ENCODE data around the gene MEAF6. TPM values are rescaled to one million over a fixed set of nuclear protein-coding genes. Genes with fewer than 3 reads are reported as not detected.

The MEAF6 gene
- total RNA-seq, 1 donor from 2014 or later, result 83.4 TPM

DNA sequence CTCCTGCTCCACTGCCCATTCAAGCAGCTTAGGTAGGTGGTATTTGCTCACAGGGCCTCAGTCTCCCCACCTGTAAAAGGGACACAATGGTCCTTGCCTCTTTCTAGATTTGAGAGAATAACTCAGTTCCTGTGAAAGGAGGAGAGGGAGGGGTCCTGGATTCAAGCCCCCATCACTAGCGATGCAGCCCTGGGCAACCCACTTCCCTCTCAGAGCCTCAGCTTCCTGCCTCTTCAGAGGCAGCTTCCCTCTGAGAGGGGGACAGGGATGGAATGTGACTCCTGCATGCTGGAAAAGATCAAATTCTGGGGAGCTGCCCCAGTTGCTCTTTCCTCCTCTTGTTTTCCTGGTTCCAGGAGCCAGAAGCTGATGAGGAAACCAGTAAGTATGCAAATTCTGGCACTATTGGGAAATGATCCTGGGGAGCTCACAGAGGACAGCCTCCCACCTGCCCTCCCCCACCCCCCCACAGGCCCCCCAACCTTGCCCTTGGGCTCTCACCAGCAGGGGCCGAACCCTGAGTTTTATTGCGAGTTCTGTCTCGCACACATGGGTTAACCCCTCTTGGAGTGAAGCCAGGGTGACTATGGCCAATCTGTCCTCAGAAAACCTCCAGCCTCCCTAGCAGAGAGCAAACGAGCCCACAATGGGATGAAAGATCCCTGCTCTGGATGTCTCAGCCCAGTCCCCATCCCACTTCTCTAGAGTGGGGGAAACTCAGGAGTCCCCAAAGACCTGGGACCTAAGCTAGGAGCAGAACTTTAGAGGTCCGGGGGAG is 28.5 kb downstream of the MEAF6 start:
- DNase-seq (ENCODE audit: extremely low read depth, low read depth, low spot score), result no peak

DNA sequence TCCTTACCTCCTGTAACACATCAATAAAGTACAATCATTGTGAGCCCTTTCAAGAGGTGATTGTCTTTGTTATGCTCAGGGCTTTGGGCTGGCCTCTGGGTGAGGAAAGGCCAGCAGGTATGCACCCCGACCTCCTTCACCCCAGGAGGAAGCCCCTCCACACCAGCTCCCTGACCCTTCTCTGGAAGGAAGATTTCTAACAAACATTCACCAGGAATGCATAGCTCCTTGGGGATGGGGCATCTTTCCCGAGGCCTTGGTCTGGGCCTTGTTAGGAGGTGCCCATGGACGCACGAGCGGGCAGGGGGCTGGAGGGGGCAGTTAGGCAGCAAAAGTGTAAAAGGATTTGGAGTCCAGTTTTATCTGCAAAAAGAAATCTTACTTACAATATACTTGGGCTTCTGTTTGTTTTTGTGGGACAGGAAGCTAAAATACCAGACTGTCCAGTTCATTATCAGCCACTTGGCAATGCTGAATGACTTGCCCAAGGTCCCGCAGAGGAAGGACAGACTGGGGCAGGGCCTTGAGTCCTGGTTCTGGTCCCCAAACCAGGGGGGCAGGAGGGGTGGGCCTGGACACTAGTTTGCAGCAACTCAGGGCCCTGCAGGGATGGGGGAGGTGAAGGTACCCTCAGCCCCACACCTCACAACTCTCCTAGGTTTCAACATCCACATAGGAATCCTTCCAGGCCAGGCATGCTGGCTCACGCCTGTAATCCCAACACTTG is 30.1 kb downstream of the MEAF6 start:
- no peak for DNase-seq (ENCODE audit: extremely low read depth, low read depth, low spot score)

DNA sequence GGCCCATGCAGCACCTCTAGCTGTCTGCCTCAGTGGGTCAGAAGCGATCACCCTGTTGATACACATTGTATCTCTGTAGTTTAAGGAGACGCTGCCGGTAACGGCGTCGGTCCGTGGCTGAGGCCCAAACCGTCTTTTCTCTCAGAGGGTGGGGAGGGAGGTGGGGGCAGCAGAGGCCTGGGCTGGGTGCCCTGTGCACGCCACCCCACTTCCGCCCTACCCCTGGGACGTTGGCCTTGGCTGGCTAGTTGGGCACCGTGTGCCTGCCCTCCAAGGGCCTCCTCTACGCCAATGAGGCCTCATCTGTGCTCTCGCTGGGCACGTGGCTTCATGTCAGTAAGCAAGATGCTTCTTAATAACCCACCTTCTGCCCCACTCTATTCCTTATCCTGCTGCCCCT is 30.8 kb downstream of the MEAF6 start:
- DNase-seq (ENCODE audit: extremely low read depth, low read depth, low spot score), result no peak

DNA sequence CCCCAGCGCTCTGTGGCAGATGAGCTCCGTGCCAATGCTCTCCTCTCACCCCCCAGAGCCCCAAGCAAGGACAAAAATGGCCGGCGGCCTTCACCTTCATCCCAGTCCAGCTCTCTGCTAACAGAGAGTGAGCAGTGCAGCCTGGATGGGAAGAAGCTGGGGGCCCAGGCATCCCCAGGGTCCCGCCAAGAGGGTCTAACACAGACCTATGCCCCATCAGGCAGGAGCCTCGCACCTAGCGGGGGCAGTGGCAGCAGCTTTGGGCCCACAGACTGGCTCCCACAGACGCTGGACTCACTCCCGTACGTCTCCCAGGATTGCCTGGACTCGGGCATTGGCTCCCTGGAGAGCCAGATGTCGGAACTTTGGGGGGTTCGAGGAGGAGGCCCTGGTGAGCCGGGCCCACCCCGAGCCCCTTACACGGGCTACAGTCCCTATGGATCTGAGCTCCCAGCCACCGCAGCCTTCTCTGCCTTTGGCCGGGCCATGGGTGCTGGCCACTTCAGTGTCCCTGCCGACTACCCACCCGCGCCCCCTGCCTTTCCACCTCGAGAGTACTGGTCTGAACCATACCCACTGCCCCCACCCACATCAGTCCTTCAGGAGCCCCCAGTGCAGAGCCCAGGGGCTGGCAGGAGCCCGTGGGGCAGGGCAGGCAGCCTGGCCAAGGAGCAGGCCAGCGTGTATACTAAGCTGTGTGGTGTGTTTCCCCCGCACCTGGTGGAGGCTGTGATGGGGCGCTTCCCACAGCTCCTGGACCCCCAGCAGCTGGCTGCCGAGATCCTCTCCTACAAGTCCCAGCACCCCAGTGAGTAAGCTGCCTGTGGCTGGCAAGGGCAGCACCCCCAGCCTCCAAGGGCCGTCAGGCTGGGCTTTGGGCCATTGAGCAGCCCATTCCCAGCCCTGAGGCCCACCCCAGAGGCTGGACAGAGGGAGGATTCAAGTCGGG is 31.5 kb downstream of the MEAF6 start:
- no peak for DNase-seq (ENCODE audit: extremely low read depth, low read depth, low spot score)

DNA sequence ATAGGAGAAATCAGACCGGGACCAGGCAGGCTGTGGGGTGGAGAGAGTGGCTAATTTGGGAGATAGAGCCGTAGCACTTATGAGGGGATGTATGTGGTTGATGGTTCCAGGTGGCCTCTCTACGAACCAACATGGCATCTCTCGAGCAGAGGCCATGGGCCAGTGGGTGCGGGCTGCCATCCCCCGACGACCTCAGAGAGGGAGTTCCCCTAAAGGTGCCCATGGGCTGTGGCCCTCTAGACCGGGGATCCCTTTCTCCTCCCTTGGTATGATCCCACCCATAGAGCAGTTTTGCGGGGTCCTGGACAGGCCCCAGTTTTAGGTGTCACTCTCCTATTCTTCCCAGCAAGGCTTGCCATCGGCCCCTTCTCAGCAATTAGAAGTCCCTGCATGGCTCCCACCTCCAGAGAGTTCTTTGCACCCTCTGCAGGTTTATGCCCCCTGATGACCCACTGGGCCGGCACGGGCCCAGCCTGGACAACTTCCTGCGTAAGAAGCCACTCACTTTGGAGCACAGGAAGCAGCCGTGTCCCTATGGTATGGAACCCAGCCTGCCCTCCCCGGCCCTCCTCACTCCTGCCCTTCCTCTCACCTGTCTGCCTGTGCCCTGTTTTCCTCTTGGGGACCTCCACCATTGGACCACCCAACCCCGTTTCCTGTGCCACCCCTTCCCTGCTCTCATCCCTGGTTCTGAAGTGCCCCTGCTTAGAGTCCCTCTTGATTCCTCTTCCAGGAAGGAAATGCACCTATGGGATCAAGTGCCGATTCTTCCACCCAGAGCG is 32.4 kb downstream of the MEAF6 start:
- DNase-seq (ENCODE audit: extremely low read depth, low read depth, low spot score), result no peak

DNA sequence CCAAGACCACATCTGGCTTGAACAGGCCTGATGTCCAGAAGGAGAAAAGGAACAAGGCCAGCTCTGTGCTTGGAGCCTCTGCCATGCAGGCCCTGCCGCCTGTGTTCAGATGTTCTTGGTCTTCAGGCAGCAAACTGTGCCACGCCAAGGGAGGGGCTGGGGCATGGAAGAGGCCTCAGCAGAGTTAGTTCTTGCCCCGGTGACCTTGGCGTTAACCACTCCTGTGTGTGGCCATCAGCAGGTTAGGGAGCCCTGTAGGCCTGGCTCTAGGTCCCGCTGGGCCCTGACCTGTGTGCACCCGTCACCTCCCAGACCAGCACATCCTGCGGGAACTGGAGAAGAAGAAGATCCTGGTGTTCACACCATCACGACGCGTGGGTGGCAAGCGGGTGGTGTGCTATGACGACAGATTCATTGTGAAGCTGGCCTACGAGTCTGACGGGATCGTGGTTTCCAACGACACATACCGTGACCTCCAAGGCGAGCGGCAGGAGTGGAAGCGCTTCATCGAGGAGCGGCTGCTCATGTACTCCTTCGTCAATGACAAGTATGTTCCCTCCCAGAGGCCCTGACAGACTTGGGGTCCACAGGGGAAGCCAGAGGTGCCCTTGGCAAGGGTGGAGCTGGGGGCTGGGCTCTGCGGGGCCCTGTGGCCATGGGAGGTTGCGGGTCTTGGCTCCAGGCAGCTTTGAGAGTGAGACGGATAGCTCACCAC is 33.1 kb downstream of the MEAF6 start:
- DNase-seq (ENCODE audit: extremely low read depth, low read depth, low spot score), result no peak

DNA sequence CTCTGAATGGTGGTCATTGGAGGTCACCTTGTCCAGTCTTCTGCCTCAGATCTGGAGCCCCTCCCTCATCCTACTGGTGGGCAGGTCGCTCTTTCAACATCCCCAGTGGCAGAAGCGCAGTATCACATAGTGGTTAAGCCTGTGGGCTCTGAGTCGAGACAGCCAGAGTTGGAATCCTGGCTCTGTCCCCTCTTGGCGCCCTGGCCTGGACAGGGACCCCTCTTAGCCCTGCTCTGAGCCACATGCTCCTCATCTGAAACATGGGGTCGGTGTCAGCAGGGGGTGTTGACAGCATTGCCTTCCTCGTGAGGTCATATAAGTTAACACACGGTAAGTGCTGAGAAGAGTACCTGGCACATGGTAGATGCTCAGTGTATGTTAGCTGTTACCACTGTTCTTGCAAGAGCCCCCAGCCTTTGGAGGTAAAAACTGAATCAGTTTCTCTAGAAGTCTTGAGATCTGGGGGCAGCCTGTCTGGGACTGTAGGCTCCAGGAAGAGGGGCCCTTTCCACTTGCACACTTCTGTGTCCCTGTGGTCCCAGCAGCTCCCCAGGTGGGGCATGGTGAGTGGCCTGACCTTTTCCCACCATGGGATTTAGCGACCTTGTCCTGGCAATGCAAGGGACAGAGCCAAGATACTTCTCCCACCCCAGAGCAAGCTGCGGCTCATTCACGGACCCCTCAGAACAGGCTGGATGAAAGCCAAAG is 33.8 kb downstream of the MEAF6 start:
- DNase-seq (ENCODE audit: extremely low read depth, low read depth, low spot score), result no peak

DNA sequence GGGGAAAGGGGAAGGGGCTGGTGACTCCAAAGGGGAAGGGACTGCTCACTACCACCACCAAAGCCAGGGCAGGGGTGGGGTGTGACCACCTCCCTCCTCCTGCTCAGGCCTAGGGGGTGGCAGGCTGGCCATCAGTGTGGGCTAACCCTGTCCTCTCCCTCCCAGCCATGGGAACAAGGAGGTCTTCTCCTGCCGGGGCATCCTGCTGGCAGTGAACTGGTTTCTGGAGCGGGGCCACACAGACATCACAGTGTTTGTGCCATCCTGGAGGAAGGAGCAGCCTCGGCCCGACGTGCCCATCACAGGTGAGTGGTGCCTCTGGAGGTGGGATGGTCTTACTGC is 34.5 kb downstream of the MEAF6 start:
- DNase-seq (ENCODE audit: extremely low read depth, low read depth, low spot score), result no peak

DNA sequence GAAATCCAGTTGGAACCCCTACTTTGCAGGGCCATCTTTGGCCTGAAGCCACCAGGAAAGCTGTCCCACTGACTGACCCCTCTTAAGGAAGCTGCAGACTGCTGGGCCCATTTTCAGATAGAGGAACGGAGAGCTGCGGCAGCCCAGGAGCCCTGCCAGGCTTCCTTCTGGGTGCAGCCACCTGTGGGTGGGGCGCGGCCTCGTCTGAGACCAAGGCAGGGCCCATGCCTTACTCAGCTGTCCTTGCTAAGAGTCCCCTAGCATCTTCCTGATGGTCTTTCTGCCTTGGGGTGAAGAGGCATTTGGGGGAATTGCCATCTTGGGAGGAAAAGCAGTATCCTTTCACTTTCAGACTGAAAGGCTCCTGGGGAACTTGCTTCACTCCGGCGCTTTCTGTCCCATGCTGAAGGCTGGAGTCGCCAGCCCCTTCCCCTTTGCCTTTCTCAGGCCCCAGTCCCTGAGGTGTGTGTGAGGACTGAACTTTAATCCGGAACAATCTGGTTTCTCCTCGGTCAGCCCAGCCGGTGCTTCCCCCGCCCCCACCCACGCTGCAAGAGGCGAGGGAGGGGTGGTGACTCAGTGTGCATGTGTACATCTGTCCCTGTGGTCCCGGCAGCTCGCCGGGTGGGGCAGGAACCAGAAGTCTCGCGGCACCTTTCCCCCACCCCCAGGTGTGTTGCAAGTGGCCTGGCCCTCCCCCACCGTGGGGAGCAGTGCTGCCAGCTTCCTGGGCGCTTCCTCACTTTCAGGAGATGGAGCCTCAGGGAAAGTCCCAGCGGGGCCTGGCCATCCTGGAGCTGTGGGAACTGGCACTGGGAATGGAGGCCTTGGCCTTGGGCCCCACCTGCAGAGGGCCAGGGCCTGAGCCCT is 35.1 kb downstream of the MEAF6 start:
- no peak for DNase-seq (ENCODE audit: extremely low read depth, low read depth, low spot score)

DNA sequence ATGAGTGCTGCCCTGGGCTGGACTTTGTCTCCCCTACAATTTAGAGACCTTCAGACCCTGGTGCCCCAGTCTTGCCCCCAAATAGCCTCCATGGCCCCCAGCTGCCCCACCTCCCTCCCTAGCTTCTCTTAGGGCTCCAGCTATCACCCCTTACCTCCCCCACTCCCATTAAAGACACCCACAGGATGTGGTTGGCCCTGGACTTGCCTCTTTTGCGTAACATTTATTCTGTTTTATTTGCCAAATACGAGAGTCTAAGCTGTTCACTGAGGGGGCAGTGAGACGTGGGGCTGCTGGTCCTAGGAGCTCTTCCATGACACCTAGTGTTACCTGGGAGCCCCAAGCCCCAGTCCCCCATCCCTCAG is 35.7 kb downstream of the MEAF6 start:
- no peak for DNase-seq (ENCODE audit: extremely low read depth, low read depth, low spot score)

DNA sequence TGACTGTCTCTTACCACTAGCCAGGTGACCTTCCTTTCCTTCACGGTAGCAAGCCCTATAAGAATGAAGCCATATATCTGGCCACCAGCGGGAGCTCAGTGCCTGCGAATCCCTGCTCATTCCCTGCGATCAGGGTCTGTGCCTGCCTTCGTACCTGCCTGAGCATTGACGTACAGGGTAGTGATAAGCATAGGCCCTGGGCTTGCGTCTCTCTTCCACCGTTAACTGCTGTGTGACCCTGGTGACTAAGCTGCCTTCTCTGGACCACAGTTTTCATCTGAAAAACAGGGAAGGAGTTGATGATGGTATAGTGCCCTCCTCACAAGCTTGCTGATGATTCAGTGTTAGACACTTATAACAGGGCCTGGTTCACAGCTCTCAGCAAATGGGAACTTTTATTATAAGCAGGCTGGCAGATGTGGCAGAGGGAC is 36.1 kb downstream of the MEAF6 start:
- no peak for DNase-seq (ENCODE audit: extremely low read depth, low read depth, low spot score)

DNA sequence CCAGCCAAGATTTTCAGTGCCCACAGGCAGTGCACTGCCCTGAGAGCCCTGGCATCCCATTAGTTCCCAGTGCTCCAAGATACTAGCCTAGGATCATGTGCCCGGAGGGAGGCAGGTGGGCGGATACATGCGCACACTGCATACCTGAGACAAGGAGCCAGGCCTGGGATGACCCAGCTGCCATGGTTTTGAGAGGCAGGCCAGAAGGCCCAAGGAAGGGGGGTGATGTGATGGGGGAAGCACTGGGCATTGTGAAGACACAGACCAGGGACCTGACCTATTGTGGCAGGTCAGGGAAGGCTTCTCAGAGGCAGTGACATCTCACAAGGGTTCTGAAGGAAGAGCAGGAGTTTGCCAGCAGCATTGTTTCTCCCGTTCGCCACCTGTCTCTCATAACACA is 36.6 kb downstream of the MEAF6 start:
- DNase-seq (ENCODE audit: extremely low read depth, low read depth, low spot score), result no peak

DNA sequence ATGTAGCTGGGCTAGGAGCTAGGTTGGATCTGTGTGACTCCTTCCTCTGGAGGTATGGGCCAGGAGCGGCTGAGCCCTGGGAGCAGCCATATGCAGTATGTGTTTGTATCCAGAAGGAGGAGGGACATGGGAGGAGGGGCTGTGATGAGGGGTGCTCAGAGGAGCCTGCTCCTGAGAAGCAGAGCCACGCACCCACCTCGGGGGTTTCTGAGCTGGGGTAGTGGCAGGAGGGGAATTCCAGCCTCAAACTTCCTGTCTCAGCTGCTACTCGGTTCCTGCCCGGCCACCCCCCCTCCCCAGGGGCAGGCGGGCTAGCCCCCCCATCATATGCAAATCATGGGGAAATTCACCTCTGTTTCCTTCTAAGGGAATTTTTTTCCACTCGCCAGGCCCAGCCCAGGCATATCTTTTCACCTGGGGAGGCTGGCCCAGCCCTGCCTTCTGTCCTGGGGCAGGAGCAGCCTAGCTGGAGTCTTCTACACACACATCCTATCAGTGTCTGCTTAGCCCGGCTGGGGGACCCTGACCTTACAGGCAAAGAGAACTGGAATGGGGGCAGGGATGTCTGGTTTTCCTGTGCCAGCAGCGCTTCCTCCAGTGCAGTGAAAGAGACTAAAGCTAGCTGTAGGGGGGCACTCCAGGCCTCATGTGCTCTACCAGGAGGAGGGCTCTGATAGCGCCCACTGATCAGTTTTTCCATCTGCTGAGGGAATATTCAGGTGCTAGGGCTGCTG is 37.2 kb downstream of the MEAF6 start:
- DNase-seq (ENCODE audit: extremely low read depth, low read depth, low spot score), result no peak

DNA sequence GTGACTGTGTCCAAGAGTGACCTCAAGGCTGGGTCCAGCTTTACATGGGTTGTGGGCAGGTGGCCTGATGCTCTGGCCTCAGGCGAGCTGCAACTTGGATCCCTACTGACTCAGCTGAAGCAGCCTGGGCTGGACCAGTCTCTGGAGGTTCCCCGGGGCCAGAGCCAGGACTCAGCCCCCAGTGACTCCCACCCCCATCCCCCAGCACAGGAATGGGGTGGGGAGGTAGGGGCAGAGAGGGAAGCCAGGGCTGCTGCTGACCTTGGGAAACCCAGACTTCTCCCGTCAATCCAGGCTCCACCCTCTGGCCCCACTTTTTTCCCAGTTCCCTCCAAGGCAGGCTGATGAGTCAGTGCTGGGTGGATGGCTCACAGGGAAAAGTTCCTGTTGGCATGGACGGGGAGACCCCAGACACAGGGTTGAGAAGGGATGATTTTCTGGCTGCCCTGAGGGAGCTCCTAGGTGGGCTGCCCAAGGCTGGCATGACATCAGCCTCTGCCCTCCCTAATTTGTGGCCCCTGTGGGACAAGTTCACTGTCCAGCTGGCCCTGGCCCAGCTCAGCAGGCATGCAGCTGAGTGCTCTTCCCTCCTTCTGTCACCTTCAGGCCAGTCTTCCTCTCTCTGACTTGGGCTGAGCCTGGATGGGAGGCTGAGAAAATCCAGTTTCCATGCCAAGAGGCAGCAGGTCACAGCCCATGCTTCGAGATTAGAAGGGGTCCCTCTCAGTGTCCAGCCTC is 37.9 kb downstream of the MEAF6 start:
- no peak for DNase-seq (ENCODE audit: extremely low read depth, low read depth, low spot score)

DNA sequence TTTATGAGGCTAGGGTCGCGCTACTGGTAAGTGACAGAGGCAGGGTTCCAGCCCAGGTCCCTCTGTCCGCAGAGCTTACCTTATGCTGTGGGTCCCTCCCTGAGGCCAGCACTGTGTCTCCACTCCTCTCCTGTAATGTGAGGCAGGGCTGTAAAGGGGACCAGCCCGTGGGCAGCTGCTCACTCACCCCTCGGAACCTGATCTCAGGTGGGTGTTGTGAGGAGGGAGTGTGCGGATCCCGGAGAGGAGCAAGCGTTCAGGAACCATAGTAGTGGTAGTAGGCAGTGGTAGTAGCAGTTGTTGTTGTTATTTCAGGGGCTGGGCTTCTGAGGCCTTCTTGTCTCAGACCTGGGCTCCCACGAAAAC is 38.5 kb downstream of the MEAF6 start:
- DNase-seq (ENCODE audit: extremely low read depth, low read depth, low spot score), result no peak

DNA sequence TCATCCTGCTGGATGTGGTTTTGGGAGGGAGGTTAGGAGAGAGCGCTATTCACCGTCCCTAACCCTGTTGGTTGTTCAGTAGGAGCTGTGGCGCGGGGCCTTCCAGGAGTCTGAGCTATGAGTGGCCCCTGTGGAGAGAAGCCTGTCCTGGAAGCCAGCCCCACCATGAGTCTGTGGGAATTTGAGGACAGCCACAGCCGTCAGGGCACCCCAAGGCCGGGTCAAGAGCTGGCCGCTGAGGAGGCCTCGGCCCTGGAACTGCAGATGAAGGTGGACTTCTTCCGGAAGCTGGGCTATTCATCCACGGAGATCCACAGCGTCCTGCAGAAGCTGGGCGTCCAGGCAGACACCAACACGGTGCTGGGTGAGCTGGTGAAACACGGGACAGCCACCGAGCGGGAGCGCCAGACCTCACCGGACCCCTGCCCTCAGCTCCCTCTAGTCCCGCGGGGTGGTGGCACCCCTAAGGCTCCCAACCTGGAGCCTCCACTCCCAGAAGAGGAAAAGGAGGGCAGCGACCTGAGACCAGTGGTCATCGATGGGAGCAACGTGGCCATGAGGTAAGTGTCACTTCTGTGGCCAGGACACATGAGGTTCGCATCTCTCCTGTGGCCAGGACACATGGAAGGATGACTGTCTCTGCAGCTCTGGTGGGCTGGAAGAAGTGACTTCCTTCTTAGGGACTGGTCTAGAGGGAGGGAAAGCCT is 39.0 kb downstream of the MEAF6 start:
- no peak for DNase-seq (ENCODE audit: extremely low read depth, low read depth, low spot score)

Measured in glomerular endothelial cell (primary cell).